GM12875 (cell line): ENCODE data around the gene HINT3.
"Not testable (repeated sequence)": the region's sequence is repeated elsewhere in the genome, so short reads cannot be mapped to it uniquely, and the experiment has no call there.

Source experiments
- H3K4me3 ChIP-seq: one replicate; pipeline ENCODE4 v1.5.1; 2011; ENCODE audit warnings: low read depth, low read length, control low read depth
- TF ChIP-seq, protein P1 (sequence below): IDR thresholded peaks from 2 replicates; pipeline ENCODE4 v1.5.1; 2011; ENCODE audit warnings: low read depth, mild to moderate bottlenecking, control low read depth, inconsistent platforms, low read length, moderate library complexity, borderline replicate concordance; ENCODE audit not compliant: insufficient read depth

The HINT3 gene

GRCh38 chr6:125956506-125957390, at the start of gene HINT3:
TSS of gene HINT3 (plus strand) at chr6:125956770. CDS start at chr6:125956978, 208 bp downstream.
- H3K4me3 ChIP-seq, result peak within 1 kb of the TSS; percentile 68
- TF ChIP-seq, protein P1, sequence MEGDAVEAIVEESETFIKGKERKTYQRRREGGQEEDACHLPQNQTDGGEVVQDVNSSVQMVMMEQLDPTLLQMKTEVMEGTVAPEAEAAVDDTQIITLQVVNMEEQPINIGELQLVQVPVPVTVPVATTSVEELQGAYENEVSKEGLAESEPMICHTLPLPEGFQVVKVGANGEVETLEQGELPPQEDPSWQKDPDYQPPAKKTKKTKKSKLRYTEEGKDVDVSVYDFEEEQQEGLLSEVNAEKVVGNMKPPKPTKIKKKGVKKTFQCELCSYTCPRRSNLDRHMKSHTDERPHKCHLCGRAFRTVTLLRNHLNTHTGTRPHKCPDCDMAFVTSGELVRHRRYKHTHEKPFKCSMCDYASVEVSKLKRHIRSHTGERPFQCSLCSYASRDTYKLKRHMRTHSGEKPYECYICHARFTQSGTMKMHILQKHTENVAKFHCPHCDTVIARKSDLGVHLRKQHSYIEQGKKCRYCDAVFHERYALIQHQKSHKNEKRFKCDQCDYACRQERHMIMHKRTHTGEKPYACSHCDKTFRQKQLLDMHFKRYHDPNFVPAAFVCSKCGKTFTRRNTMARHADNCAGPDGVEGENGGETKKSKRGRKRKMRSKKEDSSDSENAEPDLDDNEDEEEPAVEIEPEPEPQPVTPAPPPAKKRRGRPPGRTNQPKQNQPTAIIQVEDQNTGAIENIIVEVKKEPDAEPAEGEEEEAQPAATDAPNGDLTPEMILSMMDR, result peak; percentile 96

DNA sequence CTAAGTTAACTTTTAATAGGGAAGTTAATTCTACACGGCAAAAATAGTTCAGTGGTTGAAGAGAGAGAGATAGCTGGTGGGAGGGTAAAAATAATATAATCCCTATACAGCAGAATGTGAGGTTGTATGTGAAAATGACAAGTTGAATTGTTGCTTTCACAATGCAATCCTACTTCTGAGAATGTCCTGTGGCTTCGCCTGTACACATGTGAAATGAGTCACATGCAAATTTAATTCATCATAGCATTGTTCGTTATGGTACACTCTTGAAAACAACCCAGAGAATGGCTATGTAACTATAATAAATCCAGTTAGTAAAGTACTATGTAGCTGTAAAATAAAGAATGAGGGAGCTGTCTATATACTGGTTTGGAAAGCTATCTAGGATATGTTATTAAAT, 46.0 kb upstream of the HINT3 start:
- TF ChIP-seq, protein P1, result no peak
- H3K4me3 ChIP-seq, result no peak overlapping the region

- not testable (repeated sequence) for H3K4me3 ChIP-seq
Measured at GRCh38 chr6:125911051-125911451, 45.5 kb upstream of the HINT3 start.

- H3K4me3 ChIP-seq, result not testable (repeated sequence)
Measured at GRCh38 chr6:125912430-125912829, 44.1 kb upstream of the HINT3 start.

- no peak overlapping the region for H3K4me3 ChIP-seq
- TF ChIP-seq, protein P1, result no peak
Measured at GRCh38 chr6:125913145-125913544, 43.4 kb upstream of the HINT3 start.

DNA sequence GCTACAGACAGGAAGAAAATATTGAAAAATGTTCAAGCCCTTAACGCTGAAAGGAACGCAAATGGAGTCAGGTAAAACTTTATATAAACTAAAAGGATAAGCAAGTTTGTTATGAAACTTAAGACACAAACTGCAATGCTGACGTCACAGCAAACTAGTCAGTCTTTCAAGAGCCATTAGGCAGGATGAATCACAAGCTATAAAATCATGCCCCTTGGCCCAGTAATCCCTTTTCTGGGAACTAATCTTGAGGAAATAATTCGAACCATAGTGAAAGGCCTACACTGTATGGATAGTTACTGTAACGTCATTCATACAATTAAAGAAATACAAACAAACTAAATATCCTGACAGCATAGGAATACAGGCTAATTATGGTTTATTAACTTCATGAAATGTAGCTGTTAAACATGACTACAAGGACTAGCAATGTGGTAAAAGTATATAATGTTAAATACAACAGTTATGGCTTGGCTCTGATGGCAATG, 42.7 kb upstream of the HINT3 start:
- TF ChIP-seq, protein P1, result no peak

DNA sequence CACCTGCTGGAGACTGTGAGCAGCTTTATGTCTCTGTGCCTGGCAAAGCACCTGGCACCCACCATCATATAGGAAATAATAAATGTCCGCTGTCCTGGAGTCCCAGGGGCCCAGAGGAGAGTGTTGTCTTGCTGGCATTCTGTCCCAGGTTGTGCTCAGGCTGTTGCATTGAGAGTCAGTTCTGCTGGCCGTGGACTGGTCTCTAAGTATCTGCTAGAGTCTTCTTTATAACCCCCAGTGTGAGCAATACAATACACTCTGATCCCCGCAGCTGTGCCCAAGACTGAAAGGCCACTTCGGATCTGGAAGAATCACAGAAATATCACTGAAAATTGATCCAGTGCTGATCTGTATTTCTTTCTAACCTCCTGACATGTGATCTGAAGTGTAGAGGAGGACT, 38.3 kb upstream of the HINT3 start:
- TF ChIP-seq, protein P1, result no peak
- no peak overlapping the region for H3K4me3 ChIP-seq

More for the DNA sequence above, 42.7 kb upstream of the HINT3 start:
- no peak overlapping the region for H3K4me3 ChIP-seq

GRCh38 chr6:125918681-125919566, 37.6 kb upstream of the HINT3 start:
- peak overlapping the region; percentile 38 for H3K4me3 ChIP-seq

More at GRCh38 chr6:125918681-125919566, 37.6 kb upstream of the HINT3 start:
- TF ChIP-seq, protein P1, result no peak
